Endothelial cell of umbilical vein (primary cell): ENCODE results near the gene HCFC1R1. TPM values are rescaled to one million over a fixed set of nuclear protein-coding genes. Genes with fewer than 3 reads are reported as not detected.
A peak's percentile ranks its signal among the peaks of the same experiment; 100 is the strongest.

Source experiments
- BruUV-seq: library from RNA; stranded (reverse); fragments of 400-500 nt; replicated peaks from 2 replicates; lab custom pipeline; 2021; lab: Mats Ljungman, UMichigan
- CTCF ChIA-PET: fragments of 300-600, 350-600 bp; sonication (Branson Sonifier 250); formaldehyde crosslinking; loops from one replicate; lab custom pipeline; 2021; ENCODE audit warnings: antibody characterized with exemption, inconsistent platforms; lab: Charles Lee
- POLR2A ChIA-PET: fragments of 300-600, 350-600 bp; sonication (Branson Sonifier 250); formaldehyde crosslinking; loops from one replicate; lab custom pipeline; 2021; ENCODE audit warnings: antibody characterized with exemption, inconsistent platforms; lab: Charles Lee
- DNase-seq: peaks from one replicate; pipeline ENCODE4 v3.0.0-alpha.2; 2011; ENCODE audit warnings: low read depth, low spot score
- FAIRE-seq: peaks from 2 replicates; lab custom pipeline; 2011; peaks lifted over from hg19 to GRCh38; lab: Jason Lieb, UNC
- H2AFZ ChIP-seq: 2 replicates; pipeline ENCODE4 v1.6.0; 2012; ENCODE audit warnings: low read depth, low read length, control low read depth, inconsistent platforms
- H3K27ac ChIP-seq: 2 replicates; pipeline ENCODE4 v1.5.1; 2011; ENCODE audit warnings: low read depth, mild to moderate bottlenecking, control low read depth, low read length, moderate library complexity; ENCODE audit not compliant: insufficient read depth
- H3K27me3 ChIP-seq, 2 experiments: 2 replicates each; pipeline versions ENCODE4 v1.6.0 to v1.6.1; 2011; ENCODE audit warnings: low read length in 2 of 2, mixed read lengths in 1 of 2; ENCODE audit not compliant: control insufficient read depth in 2 of 2, insufficient read depth in 2 of 2
- H3K36me3 ChIP-seq, 2 experiments: 2 replicates in 1 of 2; 3 replicates in 1 of 2; pipeline ENCODE4 v1.5.1; 2011; ENCODE audit warnings: low read length in 2 of 2, mild to moderate bottlenecking in 1 of 2, moderate library complexity in 1 of 2; ENCODE audit not compliant: control insufficient read depth in 2 of 2, insufficient read depth in 2 of 2; ENCODE audit errors: extremely low read depth in 1 of 2
- H3K4me1 ChIP-seq: 3 replicates; pipeline ENCODE4 v1.5.1; 2011; ENCODE audit warnings: mild to moderate bottlenecking, low read length; ENCODE audit not compliant: control insufficient read depth, insufficient read depth; ENCODE audit errors: extremely low read depth
- H3K4me2 ChIP-seq: 2 replicates; pipeline ENCODE4 v1.6.1; 2011; ENCODE audit warnings: low read length, control low read depth, mixed read lengths; ENCODE audit not compliant: insufficient read depth
- H3K4me3 ChIP-seq, 3 experiments: fragments of 200-600 bp in 1 of 3; sonication (generic), shearing (Covaris generic) in 1 of 3; replicated peaks in 1 of 3; 2 replicates each; pipeline ENCODE4 v1.5.1; 2011 to 2016; ENCODE audit warnings: control low read depth in 3 of 3, low read length in 3 of 3, mild to moderate bottlenecking in 2 of 3, inconsistent platforms in 1 of 3, low read depth in 1 of 3, moderate library complexity in 1 of 3; ENCODE audit not compliant: insufficient read depth in 1 of 3
- H3K79me2 ChIP-seq: 2 replicates; pipeline ENCODE4 v1.6.0; 2012; ENCODE audit warnings: low read length, inconsistent platforms; ENCODE audit not compliant: control insufficient read depth, insufficient read depth
- H3K9ac ChIP-seq: replicated peaks from 2 replicates; pipeline ENCODE3; 2011; ENCODE audit warnings: low read length, control low read depth; ENCODE audit not compliant: insufficient read depth; ENCODE audit errors: extremely low read depth
- H3K9me1 ChIP-seq: replicated peaks from 3 replicates; pipeline ENCODE4 v1.6.0; 2011; ENCODE audit warnings: mild to moderate bottlenecking, low read length; ENCODE audit not compliant: control insufficient read depth, insufficient read depth; ENCODE audit errors: extremely low read depth
- H3K9me3 ChIP-seq: replicated peaks from 2 replicates; pipeline ENCODE4 v1.5.1; 2012; ENCODE audit warnings: low read length, inconsistent platforms; ENCODE audit not compliant: control insufficient read depth, insufficient read depth
- H4K20me1 ChIP-seq: replicated peaks from 2 replicates; pipeline ENCODE3; 2011; ENCODE audit warnings: mild to moderate bottlenecking, low read length; ENCODE audit not compliant: control insufficient read depth, insufficient read depth; ENCODE audit errors: extremely low read depth
- EZH2 ChIP-seq: IDR thresholded peaks from 2 replicates; pipeline ENCODE4 v1.6.1; 2012; ENCODE audit warnings: borderline replicate concordance, low read depth, mild to moderate bottlenecking, moderate library complexity, low read length, inconsistent platforms; ENCODE audit not compliant: severe bottlenecking
- FOS ChIP-seq: IDR thresholded peaks from 2 replicates; pipeline ENCODE4 v1.6.1; 2011; ENCODE audit warnings: mild to moderate bottlenecking, low read length, moderate library complexity, borderline replicate concordance; ENCODE audit not compliant: insufficient read depth
- GATA2 ChIP-seq: IDR thresholded peaks from 2 replicates; pipeline ENCODE4 v1.7.0; 2011; ENCODE audit warnings: low read depth, mild to moderate bottlenecking, moderate library complexity, mixed read lengths, low read length; ENCODE audit not compliant: insufficient read length, insufficient read depth
- JUN ChIP-seq: IDR thresholded peaks from 2 replicates; pipeline ENCODE4 v1.6.1; 2011; ENCODE audit warnings: borderline replicate concordance, low read depth; ENCODE audit not compliant: insufficient read length, insufficient read depth
- MYC ChIP-seq: IDR thresholded peaks from one replicate; pipeline ENCODE4 v1.6.1; 2011; ENCODE audit warnings: mild to moderate bottlenecking, low read depth, low read length
- POLR2A ChIP-seq: IDR thresholded peaks from 2 replicates; pipeline ENCODE4 v1.6.1; 2012; ENCODE audit warnings: low read depth, mild to moderate bottlenecking, control low read depth, low read length
- POLR2AphosphoS5 ChIP-seq: IDR thresholded peaks from 2 replicates; pipeline ENCODE4 v1.6.1; 2012; ENCODE audit warnings: low read depth, mild to moderate bottlenecking, control low read depth, low read length, moderate library complexity; ENCODE audit not compliant: insufficient read depth
- dilution Hi-C: fragments of 300-500 bp; cut with MboI; formaldehyde crosslinking; loops from one replicate; pipeline ENCODE4 v1.15.0; 2019; ENCODE audit warnings: low sequenced_read_pairs; ENCODE audit not compliant: extremely low pct_ligation_motif_present
- intact Hi-C: fragments of 100-400 bp; cut with micrococcal nuclease; formaldehyde crosslinking; loops from one replicate; pipeline ENCODE4 v1.10.0; 2022
- polyA plus RNA-seq, 4 experiments: library from polyadenylated mRNA; depleted of rRNA in 3 of 4; stranded (reverse) in 3 of 4; unstranded in 1 of 4; fragments of >200 nt; gene quantifications; 2 replicates each; pipeline versions ENCODE4 v1.2.1 to v1.2.3, GENCODE V29; 2011 to 2012; ENCODE audit warnings: missing spikeins in 1 of 4
- total RNA-seq: library from RNA; stranded (reverse); gene quantifications from 2 replicates; pipeline ENCODE4 v1.2.3, GENCODE V29; 2021
- TF ChIP-seq, protein P1 (sequence below), 2 donors: IDR thresholded peaks; 1 replicate in 1 of 2; 2 replicates in 1 of 2; pipeline ENCODE4 v1.5.1; 2011; ENCODE audit warnings: low read length in 2 of 2, mild to moderate bottlenecking in 2 of 2, moderate library complexity in 2 of 2, control low read depth in 1 of 2, inconsistent platforms in 1 of 2, low read depth in 1 of 2; ENCODE audit not compliant: insufficient read depth in 1 of 2; ENCODE audit errors: extremely low read depth in 1 of 2
- TF ChIP-seq, protein P2 (sequence below): IDR thresholded peaks from 2 replicates; pipeline ENCODE4 v1.6.1; 2011; ENCODE audit not compliant: insufficient read depth, insufficient read length

The HCFC1R1 gene
- total and polyA plus RNA-seq, 2 donors (not counting 3 experiments of a cell fraction or from before 2014, with no cell fraction given): 28.7 to 49.3 TPM

DNA sequence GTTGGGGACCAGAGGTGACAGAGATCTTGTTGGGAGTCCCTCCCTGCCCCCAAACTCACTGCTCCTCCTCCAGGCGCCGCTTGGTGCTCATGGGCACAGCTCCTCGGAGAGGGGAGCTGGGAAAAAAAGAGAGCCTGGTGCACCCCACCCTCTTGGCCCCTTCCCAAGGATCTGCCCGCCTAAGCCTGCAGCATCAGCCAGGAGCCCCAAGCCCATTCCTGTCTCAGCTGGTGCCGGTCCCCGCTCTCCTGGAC is 400 bp downstream of the HCFC1R1 start:
- Histone ChIP-seq H3K9ac (peak overlapping the region; percentile 47), H4K20me1 (no peaks in the 10 kb centered on the region), H3K4me3 (peak overlapping the region in 2 of 3 experiments; percentile 1 to 61), H3K79me2 (peaks cover 2% of the 10 kb centered on the region), H3K9me1 (no peaks in the 10 kb centered on the region), H3K4me1 (peaks cover 18% of the 10 kb centered on the region), H3K27me3 (no peaks in the 10 kb centered on the region), H3K36me3 (peaks cover 0 to 9% of the 10 kb centered on the region in 2 experiments), H3K27ac (peak overlapping the region; percentile 98), H3K4me2 (peak overlapping the region; percentile 83), H3K9me3 (no peaks in the 10 kb centered on the region), H2AFZ (no peak overlapping the region)
- CTCF ChIA-PET: interaction anchor here (1.4 to 6.1 kb wide), 3 partner anchors 7 to 79 kb away, joined by 4 to 52 read pairs (median 9); no protein-coding TSS in a partner anchor
- dilution Hi-C loops: no loop called here
- DNase-seq (no peak), FAIRE-seq (no peak)
- POLR2A ChIA-PET: no interaction called here
- intact Hi-C loops: no loop called here
- TF ChIP-seq, protein P1, sequence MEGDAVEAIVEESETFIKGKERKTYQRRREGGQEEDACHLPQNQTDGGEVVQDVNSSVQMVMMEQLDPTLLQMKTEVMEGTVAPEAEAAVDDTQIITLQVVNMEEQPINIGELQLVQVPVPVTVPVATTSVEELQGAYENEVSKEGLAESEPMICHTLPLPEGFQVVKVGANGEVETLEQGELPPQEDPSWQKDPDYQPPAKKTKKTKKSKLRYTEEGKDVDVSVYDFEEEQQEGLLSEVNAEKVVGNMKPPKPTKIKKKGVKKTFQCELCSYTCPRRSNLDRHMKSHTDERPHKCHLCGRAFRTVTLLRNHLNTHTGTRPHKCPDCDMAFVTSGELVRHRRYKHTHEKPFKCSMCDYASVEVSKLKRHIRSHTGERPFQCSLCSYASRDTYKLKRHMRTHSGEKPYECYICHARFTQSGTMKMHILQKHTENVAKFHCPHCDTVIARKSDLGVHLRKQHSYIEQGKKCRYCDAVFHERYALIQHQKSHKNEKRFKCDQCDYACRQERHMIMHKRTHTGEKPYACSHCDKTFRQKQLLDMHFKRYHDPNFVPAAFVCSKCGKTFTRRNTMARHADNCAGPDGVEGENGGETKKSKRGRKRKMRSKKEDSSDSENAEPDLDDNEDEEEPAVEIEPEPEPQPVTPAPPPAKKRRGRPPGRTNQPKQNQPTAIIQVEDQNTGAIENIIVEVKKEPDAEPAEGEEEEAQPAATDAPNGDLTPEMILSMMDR (IDR thresholded peaks at IDR 0.05; ENCODE audit: extremely low read depth in 1 of 2, insufficient read depth in 1 of 2, low read depth in 1 of 2, low read length in 2 of 2): no peak
- TF ChIP-seq POLR2A: peak; percentile 54
- no peak for TF ChIP-seq MYC
- no TSS peak for BruUV-seq

DNA sequence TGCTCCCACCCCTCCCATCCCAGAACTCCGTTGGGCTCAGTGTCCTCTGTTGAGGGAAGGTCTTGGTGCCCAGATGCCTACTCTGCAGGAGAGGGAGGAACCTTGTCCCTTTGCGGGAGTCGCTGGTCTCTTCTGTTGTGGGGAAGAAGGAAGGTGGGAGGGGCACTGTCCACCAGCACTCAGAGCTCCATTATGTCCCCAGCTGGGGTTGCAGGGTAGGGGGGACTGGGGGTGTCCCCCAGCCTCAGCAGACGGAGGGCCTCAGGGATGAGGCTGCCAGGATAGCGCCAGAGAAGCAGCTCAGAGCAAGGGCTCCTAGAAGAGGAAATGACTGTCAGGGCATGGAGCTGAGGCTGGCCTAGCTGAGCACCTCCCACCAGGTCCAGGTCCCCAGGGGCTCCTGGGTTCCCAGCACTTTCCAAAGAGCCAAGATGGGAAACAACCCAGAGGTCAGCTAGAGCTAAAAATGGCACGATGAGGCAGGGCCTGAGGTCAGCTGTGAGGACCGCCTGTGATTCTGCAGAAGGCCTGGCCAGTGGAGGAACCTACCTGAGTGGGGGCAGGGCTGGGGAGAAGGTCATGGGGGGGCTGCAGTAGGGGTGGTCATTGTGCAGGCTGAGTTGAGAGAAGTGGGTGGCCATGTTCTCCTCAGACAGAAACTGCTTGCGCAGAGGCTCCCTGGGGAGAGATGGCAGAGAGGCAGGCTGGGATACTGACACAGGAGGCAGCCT is 893 bp downstream of the HCFC1R1 start:
- Histone ChIP-seq H3K36me3 (peaks cover 0 to 9% of the 10 kb centered on the region in 2 experiments), H3K27me3 (no peaks in the 10 kb centered on the region), H3K27ac (peak overlapping the region; percentile 98), H3K4me2 (peak overlapping the region; percentile 83), H3K9me3 (no peaks in the 10 kb centered on the region), H3K4me3 (peak overlapping the region in 2 of 3 experiments; percentile 53 to 61), H3K79me2 (peaks cover 2% of the 10 kb centered on the region), H4K20me1 (no peaks in the 10 kb centered on the region), H3K4me1 (peaks cover 18% of the 10 kb centered on the region), H2AFZ (no peak overlapping the region), H3K9me1 (no peaks in the 10 kb centered on the region), H3K9ac (peak overlapping the region; percentile 90)
- ChIA-PET CTCF (interaction anchor here (1.4 to 6.1 kb wide), 5 partner anchors 8 to 107 kb away, joined by 4 to 52 read pairs (median 9); no protein-coding TSS in a partner anchor), POLR2A (no interaction called here)
- intact Hi-C loops: no loop called here
- FAIRE-seq (peak; percentile 78), DNase-seq (peak; percentile 16)
- no TSS peak for BruUV-seq
- dilution Hi-C loops: no loop called here
- TF ChIP-seq POLR2A (peak; percentile 87), MYC (no peak), POLR2AphosphoS5 (peak; percentile 43), FOS (no peak), EZH2 (no peak), JUN (no peak), GATA2 (no peak)
- TF ChIP-seq, protein P1 (IDR thresholded peaks at IDR 0.05; ENCODE audit: extremely low read depth in 1 of 2, insufficient read depth in 1 of 2, low read depth in 1 of 2, low read length in 2 of 2): no peak
- TF ChIP-seq, protein P2, sequence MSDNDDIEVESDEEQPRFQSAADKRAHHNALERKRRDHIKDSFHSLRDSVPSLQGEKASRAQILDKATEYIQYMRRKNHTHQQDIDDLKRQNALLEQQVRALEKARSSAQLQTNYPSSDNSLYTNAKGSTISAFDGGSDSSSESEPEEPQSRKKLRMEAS: no peak
